Nephron (organoid): Measurements from ENCODE around the gene PKNOX2.

Source experiments
- H3K27ac Mint-ChIP-seq, 3 experiments: 2 replicates each; pipeline ENCODE4 v1.8.0; 2020; ENCODE audit warnings: mixed read lengths in 3 of 3, mild to moderate bottlenecking in 2 of 3, moderate library complexity in 1 of 3
- H3K27me3 Mint-ChIP-seq: 2 replicates; pipeline ENCODE4 v1.8.0; 2021; ENCODE audit warnings: low read depth, mild to moderate bottlenecking, moderate library complexity, mixed read lengths
- H3K36me3 Mint-ChIP-seq: 2 replicates; pipeline ENCODE4 v1.8.0; 2020; ENCODE audit warnings: low read depth, mixed read lengths
- H3K4me1 Mint-ChIP-seq: 2 replicates; pipeline ENCODE4 v1.8.0; 2020; ENCODE audit warnings: mixed read lengths
- H3K4me3 Mint-ChIP-seq, 3 experiments: 2 replicates each; pipeline ENCODE4 v1.8.0; 2020; ENCODE audit warnings: mild to moderate bottlenecking in 3 of 3, mixed read lengths in 3 of 3, moderate library complexity in 2 of 3
- H3K9me3 Mint-ChIP-seq: 2 replicates; pipeline ENCODE4 v1.8.0; 2020; ENCODE audit warnings: mixed read lengths
- TF ChIP-seq, protein P1 (sequence below), 3 experiments: fragments of 200-600 bp; sonication (generic); IDR thresholded peaks; one replicate each; pipeline ENCODE4 v1.5.0; 2021; ENCODE audit warnings: antibody characterized with exemption in 3 of 3; ENCODE audit not compliant: unreplicated experiment in 3 of 3

The PKNOX2 gene

DNA sequence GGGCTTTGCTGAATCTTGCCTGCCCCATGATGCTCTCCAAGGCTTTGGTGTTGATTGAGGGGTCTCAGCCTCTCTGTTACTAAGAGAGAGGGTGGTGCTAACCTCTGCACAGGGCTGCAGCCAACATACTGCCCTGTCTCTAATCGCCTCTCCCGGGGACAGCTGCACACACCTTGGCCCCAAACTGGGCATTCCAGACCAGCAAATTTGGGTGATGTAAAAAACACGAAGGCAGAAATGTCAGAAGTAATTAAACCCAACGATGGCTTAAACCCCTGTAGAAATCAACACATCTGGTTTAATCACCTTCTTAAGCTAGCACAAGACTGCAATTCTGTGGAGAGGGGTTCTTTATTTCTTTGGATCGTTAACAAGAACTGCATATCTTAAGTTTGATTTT lies 215.0 kb downstream of the PKNOX2 start:
- H3K27me3 Mint-ChIP-seq: peaks cover 7% of the 10 kb centered on the region
- H3K36me3 Mint-ChIP-seq: peaks cover 5% of the 10 kb centered on the region
- TF ChIP-seq, protein P1, sequence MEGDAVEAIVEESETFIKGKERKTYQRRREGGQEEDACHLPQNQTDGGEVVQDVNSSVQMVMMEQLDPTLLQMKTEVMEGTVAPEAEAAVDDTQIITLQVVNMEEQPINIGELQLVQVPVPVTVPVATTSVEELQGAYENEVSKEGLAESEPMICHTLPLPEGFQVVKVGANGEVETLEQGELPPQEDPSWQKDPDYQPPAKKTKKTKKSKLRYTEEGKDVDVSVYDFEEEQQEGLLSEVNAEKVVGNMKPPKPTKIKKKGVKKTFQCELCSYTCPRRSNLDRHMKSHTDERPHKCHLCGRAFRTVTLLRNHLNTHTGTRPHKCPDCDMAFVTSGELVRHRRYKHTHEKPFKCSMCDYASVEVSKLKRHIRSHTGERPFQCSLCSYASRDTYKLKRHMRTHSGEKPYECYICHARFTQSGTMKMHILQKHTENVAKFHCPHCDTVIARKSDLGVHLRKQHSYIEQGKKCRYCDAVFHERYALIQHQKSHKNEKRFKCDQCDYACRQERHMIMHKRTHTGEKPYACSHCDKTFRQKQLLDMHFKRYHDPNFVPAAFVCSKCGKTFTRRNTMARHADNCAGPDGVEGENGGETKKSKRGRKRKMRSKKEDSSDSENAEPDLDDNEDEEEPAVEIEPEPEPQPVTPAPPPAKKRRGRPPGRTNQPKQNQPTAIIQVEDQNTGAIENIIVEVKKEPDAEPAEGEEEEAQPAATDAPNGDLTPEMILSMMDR (IDR thresholded peaks at IDR 0.05; ENCODE audit: unreplicated experiment in 3 of 3): no peak
- no peaks in the 10 kb centered on the region for H3K9me3 Mint-ChIP-seq
- H3K27ac Mint-ChIP-seq: peak overlapping the region; percentile 22 to 79 (median 61)
- peak overlapping the region in 1 of 3 experiments; percentile 7 for H3K4me3 Mint-ChIP-seq
- H3K4me1 Mint-ChIP-seq: peaks cover 78% of the 10 kb centered on the region

DNA sequence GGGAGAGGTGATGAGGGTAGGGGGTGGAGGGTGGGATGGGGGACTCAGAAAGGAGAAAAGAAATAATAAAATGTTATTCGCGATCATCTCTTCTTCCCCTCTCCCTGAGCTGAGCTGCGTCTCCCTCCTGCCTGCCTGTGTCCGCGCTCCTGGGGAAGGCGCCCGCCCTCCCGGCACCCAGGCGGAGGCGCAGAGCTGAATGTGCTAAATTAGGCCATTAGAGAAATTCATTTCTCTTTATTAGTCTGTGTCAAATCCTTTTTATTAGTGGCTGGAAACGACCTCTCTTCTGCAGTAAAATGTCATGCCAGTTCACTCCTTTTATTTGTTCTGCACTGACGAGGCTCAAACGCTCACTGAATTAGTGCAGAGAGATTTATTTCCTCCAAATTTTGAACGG lies 215.4 kb downstream of the PKNOX2 start:
- Mint-ChIP-seq H3K27me3 (peaks cover 7% of the 10 kb centered on the region), H3K4me3 (no peak overlapping the region), H3K27ac (peak overlapping the region in 1 of 3 experiments; percentile 46), H3K4me1 (peaks cover 74% of the 10 kb centered on the region), H3K9me3 (no peaks in the 10 kb centered on the region), H3K36me3 (peaks cover 9% of the 10 kb centered on the region)
- TF ChIP-seq, protein P1 (IDR thresholded peaks at IDR 0.05; ENCODE audit: unreplicated experiment in 3 of 3): no peak

DNA sequence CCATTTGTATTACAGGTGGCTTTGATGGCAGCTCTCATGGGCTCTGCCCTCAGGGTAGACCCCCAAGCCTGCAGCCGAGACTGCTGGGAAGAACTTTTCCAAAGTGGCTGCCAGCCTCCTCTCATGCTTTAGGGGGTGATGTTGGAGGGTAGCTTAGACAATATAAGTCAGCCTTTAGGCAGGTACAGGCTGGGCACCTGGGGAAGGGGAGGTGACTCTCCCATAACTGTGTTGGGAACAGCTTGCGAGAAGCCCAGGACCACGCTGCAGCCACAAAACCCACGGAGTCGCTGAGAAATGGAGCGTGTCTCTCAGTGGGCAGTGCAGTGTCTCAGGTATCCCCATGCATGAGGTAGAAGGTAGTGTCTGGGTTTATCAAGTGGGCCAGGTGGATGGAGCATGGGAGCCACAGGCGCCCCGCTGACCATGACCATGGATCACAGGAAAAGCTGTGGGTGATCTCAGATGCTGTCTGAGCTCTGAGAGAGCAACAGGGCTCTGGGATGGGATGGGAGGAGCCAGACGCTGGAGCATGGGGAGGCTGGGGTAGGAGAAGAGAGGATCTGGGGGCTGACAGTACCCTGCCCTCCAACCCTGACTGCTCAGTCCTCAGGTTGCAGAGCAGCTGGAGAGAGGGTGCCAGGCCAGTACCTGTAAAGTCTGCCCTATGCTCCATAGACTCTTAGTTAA lies 216.3 kb downstream of the PKNOX2 start:
- Mint-ChIP-seq H3K27me3 (peaks cover 7% of the 10 kb centered on the region), H3K4me1 (peaks cover 68% of the 10 kb centered on the region)

DNA sequence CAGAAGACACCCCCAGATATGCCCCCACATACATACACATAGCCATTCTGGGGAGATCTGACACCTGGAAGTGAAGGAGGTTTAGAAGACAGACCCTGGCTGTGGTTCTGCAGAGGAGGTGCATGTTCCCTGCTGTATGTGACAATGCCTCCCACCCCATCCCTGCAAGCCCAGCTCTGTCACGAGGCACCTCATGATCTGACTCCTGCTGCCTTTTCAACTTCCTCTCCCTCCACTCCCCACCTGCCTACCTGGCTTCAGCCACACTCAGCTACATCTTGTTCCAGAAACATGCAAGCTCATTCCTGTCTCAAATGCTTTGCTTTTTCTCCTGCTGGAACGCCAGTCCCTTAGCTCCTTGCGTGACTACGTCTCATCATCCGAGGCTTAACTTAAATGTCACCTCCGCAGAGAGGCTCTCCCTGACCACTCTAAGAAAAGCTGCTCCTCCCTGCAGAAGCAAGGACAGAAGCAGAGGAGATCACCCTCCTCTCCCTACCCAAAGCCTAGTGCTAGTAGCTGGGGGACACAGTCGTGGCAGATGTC lies 217.0 kb downstream of the PKNOX2 start:
- peaks cover 67% of the 10 kb centered on the region for H3K4me1 Mint-ChIP-seq
- H3K27ac Mint-ChIP-seq: peak overlapping the region; percentile 46 to 56 (median 55)
- H3K9me3 Mint-ChIP-seq: no peaks in the 10 kb centered on the region
- H3K27me3 Mint-ChIP-seq: peaks cover 7% of the 10 kb centered on the region
- TF ChIP-seq, protein P1 (IDR thresholded peaks at IDR 0.05; ENCODE audit: unreplicated experiment in 3 of 3): no peak
- peaks cover 23% of the 10 kb centered on the region for H3K36me3 Mint-ChIP-seq
- no peak overlapping the region for H3K4me3 Mint-ChIP-seq

More for the DNA sequence above, 216.3 kb downstream of the PKNOX2 start:
- Mint-ChIP-seq H3K27ac (no peak overlapping the region), H3K4me3 (no peak overlapping the region), H3K36me3 (peaks cover 16% of the 10 kb centered on the region), H3K9me3 (no peaks in the 10 kb centered on the region)
- TF ChIP-seq, protein P1 (IDR thresholded peaks at IDR 0.05; ENCODE audit: unreplicated experiment in 3 of 3): no peak

DNA sequence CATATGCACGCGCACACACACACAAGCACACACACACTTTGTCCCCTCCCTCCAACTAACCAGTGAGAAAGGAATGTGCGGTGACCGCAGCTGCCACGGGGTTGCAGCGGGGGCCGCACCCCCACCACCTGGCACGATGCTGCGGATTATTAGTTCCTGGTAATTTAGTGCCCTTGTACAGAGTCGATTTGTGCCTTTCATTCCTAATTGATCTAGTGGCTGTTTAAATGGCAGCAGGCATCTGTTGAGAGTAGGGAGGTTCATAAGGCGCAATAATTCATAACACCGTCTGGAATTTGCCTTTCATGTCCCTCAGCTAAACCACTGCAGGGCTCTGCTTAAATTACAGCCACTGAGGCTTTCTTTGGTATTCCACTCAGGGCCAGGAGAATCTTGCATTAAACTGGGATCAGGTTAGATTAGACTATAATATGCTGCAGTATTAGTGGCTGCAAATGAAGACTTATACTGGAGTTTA lies 217.8 kb downstream of the PKNOX2 start:
- peak overlapping the region; percentile 46 to 56 (median 55) for H3K27ac Mint-ChIP-seq
- no peaks in the 10 kb centered on the region for H3K9me3 Mint-ChIP-seq
- peaks cover 4% of the 10 kb centered on the region for H3K27me3 Mint-ChIP-seq
- TF ChIP-seq, protein P1 (IDR thresholded peaks at IDR 0.05; ENCODE audit: unreplicated experiment in 3 of 3): no peak
- peaks cover 61% of the 10 kb centered on the region for H3K4me1 Mint-ChIP-seq
- peak overlapping the region in 1 of 3 experiments; percentile 8 for H3K4me3 Mint-ChIP-seq
- peaks cover 27% of the 10 kb centered on the region for H3K36me3 Mint-ChIP-seq
